HK-2 (cell line): ENCODE data around the gene PFDN5.
"Not testable (repeated sequence)": the region's sequence is repeated elsewhere in the genome, so short reads cannot be mapped to it uniquely, and the experiment has no call there.

Experiments
- DNase-seq: peaks from one replicate; pipeline ENCODE4 v3.0.0-alpha.2; 2018; ENCODE audit not compliant: unreplicated experiment

Gene PFDN5

DNA sequence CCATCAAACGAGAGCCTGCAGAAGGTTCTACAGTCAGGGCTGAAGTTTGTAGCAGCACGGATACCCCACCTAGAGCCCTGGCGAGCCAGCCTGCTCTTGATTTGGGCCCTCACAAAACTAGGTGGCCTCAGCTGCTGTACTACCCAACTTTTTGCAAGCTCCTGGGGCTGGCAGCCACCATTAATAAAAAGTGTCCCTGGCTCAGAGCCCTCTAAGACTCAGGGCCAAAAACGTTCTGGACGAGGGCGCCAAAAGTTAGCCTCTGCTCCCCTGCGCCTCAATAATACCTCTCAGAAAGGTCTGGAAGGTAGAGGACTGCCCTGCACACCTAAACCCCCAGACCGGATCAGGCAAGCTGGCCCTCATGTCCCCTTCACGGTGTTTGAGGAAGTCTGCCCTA, 8.9 kb upstream of the PFDN5 start:
- DNase-seq, result no peak

DNA sequence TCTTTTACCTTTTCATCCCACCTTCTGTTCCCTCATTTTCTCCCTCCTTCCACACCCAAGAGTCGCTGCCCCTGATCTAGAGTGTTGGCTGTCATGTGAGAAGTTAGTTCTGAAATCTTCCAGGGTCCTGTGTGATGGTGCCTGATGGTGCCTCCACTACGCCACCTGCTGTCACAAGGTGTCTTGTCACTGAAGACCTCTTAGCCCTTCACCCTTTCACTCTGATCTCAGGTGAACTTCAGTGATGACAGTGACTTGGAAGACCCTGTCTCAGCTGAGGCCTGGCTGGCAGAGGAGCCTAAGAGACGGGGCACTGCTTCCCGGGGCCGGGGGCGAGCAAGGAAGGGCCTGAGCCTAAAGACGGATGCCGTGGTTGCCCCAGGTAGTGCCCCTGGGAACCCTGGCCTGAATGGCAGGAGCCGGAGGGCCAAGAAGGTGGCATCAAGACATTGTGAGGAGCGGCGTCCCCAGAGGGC, 7.6 kb upstream of the PFDN5 start:
- peak; percentile 52 for DNase-seq

- DNase-seq, result no peak
Observed at GRCh38 chr12:53288322-53288721, 7.0 kb upstream of the PFDN5 start.

GRCh38 chr12:53289891-53290290, 5.5 kb upstream of the PFDN5 start:
- DNase-seq, result no peak

DNA sequence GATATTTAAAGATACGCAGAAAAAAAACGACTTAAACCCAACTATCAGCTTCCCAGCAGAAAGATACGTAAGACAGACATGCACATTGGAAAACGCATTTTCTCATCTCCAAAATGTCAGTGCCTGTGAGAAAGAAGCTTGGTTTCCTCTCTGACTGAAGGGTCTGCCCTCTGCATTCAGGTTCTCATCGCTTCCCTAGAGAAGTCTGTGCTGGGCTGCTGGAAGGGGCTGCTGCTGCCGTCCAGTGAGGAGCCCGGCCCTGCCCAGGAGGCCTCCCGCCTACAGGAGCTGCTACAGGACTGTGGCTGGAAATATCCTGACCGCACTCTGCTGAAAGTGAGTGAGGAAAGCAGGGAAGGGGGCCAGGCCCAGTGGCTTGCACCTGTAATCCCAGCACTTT, 4.7 kb upstream of the PFDN5 start:
- no peak for DNase-seq

DNA sequence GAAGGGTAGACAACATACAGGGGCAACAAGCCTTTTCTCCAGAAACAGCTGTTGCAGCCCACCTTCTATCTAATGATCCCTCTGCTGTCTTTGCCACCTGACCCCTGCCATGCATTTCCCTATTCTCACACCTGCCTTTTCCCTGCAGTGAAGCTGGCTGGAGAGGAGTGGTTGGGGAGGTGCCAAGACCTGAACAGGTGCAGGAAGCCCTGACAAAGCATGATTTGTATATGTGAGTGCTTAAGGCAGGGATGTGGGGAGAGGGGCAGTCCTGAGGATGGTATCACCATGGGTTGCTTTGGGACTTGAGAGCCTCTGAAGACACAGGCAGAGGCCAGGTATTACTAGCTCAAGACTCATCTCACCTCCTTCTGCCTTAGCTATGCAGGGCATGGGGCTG, 2.9 kb upstream of the PFDN5 start:
- no peak for DNase-seq

DNA sequence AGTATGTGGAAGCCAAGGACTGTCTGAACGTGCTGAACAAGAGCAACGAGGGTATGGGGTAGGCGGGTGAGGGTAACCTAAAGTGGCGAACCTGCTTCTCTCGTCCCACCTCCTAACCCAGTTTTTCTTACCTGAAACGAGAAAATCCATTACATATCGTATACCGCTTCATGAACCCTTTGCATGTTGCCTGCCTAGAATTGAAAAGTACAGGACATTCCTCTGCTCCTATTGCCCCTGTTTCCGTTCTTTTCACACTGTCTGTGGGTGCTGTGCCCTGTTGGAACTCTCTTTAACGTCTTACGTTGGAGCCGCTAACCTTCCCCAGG, 513 bp downstream of the PFDN5 start:
- DNase-seq, result no peak

- DNase-seq, result not testable (repeated sequence)
Observed at GRCh38 chr12:53297106-53297505, 1.8 kb downstream of the PFDN5 start.

- DNase-seq, result no peak
Observed at GRCh38 chr12:53298164-53298563, 2.8 kb downstream of the PFDN5 start.

GRCh38 chr12:53299101-53299453, 3.7 kb downstream of the PFDN5 start:
- DNase-seq, result no peak

GRCh38 chr12:53299454-53300180, 4.3 kb downstream of the PFDN5 start, which contains the start of gene MYG1:
MYG1 (plus strand) TSS chr12:53299695; CDS start chr12:53299738, 43 bp downstream.
- peak; percentile 83 for DNase-seq

DNA sequence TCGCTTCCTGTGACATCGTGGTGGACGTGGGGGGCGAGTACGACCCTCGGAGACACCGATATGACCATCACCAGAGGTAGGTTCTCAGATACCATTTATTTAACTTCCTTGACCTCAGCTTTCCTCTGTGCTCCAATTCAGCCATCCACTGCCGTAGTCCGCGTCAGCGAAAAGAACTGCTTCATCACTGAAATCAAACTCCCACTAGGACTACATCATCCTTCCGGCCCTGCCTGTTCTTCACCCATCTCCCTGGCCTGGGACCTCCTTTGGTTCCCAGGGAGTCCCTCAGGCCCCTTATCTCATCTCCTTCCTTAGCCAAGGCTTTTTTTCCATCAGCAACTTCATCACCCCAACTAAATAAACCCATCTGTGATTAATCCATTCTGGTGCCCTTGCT, 4.8 kb downstream of the PFDN5 start:
- no peak for DNase-seq

DNA sequence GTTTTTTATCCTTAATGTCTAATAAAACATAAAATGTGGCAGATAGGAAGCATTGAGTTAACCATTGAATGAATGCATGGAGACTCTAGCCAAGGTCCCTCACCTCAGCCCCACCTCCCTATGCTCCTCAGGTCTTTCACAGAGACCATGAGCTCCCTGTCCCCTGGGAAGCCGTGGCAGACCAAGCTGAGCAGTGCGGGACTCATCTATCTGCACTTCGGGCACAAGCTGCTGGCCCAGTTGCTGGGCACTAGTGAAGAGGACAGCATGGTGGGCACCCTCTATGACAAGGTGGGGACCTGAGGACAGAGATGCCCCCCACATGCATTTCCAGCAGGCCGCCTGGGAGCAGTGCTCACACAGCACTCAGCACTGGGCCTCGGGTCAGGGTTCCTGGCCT, 7.6 kb downstream of the PFDN5 start:
- DNase-seq, result no peak

- DNase-seq, result no peak
Observed at GRCh38 chr12:53306826-53307225, 11.5 kb downstream of the PFDN5 start.

DNA sequence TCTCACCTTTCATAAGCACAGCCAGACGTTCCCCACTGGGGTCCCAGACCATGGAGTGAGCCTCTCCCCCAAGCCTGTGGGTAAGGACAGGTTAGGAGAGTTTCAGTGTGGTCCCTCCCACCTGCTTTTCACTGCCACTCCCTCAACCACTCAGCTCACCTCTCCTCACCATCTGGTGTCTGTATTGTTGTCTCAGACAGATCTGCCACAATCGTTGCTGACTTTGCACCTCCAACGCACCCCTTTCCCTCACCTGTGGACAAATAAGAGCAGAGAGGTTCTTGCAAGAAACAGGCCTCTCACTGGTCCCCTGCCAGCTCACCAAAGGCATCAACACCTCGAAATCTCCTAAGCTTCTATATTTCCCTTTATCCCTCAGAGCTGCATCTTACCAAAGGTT, 12.9 kb downstream of the PFDN5 start:
- no peak for DNase-seq

GRCh38 chr12:53313996-53314395, 18.7 kb downstream of the PFDN5 start:
- DNase-seq, result no peak

DNA sequence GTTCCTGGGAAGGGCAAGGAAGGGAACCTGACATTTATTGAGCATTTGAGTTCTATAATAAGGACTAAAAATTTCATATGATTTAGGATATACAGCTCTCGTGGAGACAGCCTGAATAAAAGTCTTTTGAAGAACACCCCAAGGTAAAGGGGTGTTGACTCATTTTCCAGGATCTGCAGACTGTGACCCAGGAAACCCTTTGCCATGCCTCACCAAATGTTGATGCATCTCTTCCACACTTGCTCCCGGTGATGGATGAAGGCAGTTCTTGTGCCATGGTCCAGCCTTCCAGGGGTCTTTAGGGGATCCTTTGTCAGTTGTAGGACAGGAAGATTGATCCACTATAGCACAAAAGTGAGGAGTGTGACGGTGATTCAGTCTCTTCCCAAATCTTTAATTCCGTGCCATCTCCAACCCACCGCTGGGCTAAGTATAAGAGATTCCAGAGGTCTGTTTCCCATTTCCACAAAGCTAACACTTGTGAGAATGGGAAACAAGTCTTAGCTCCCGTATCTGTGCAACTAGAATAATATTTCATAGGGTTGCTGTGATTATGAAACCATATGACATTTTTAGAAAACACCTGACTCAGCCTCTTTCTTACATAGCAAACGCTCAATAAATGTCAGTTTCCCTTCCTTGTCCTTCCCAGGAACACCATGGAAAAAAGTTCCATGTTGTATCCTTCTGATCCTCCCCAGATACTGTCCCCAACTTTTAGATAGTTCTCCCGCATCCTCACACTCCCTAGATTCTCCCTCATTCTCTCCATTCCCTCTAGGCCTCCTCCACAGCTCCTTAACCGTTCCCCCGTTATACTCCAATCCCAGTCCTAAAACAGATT, 25.2 kb downstream of the PFDN5 start:
- no peak for DNase-seq

GRCh38 chr12:53324113-53324778, 28.9 kb downstream of the PFDN5 start:
- DNase-seq, result no peak

DNA sequence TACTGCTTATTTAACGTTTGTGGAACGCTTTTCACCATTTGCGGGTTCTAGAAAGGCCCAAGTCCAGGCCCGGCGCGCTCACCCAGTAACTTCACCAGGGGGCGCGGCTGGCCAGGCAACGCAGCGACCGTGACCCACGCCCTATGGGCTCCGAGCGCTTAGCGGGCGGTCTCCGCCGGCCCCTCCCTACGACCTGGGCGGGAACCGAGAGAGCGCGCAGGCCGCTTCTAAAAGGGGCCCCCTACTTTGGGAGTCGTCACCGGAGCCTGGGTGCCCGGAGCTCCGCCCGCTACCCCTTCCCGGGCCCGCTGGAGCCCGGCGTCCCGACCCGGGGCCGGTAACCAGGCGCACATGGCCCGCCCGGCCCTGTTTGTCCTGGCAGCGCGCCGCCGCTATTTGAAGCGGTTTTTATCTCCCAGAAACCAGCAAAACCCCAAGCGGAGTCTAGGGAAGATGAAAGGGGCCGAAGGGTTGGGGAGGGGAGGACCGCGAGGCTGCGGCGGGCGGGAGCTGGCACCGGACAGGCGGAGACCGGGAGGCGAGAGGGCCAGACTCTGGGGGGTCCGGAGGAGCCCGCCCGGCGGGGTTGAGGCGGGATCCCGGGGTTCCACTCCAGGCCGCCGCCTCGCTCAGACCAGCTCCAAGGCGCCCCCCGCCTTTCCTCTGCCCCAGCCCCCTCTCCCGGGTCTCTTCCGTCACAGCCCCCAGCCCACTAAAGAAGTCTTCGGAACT, 29.6 kb downstream of the PFDN5 start:
- peak; percentile 91 for DNase-seq

GRCh38 chr12:53325511-53326061, 30.2 kb downstream of the PFDN5 start:
- no peak for DNase-seq

- no peak for DNase-seq
Observed at GRCh38 chr12:53326460-53327185, 31.3 kb downstream of the PFDN5 start.
